Activated naive CD8-positive, alpha-beta T cell treated with anti-CD3 and anti-CD28 coated beads, Interleukin-2, amount 10 ng/mL, durations not matched to agents 7 days and 5 days (primary cell): Measurements from ENCODE around the gene DCN. TPM values are rescaled to one million over a fixed set of nuclear protein-coding genes. Genes with fewer than 3 reads are reported as not detected.

ENCODE experiments used
- ATAC-seq: fragments of 150-1000 bp; cut with Tn5 transposase; one replicate; pipeline ENCODE4 v1.10.0; 2021; ENCODE audit warnings: low read depth, moderate library complexity
- POLR2A ChIA-PET: fragments of 350-600 bp; sonication (Branson Sonifier 250); formaldehyde crosslinking; loops from one replicate; lab custom pipeline; 2021; ENCODE audit warnings: antibody characterized with exemption; lab: Charles Lee
- DNase-seq: peaks from one replicate; pipeline ENCODE4 v3.0.0; 2021
- H3K27ac Mint-ChIP-seq: one replicate; pipeline ENCODE4 v1.8.0; 2022; ENCODE audit warnings: mild to moderate bottlenecking, mixed read lengths
- H3K27me3 Mint-ChIP-seq: one replicate; pipeline ENCODE4 v1.8.0; 2022; ENCODE audit warnings: mild to moderate bottlenecking, moderate library complexity, mixed read lengths
- H3K36me3 Mint-ChIP-seq: one replicate; pipeline ENCODE4 v1.8.0; 2021; ENCODE audit warnings: mild to moderate bottlenecking, mixed read lengths
- H3K4me1 Mint-ChIP-seq: one replicate; pipeline ENCODE4 v1.8.0; 2021; ENCODE audit warnings: mixed read lengths
- H3K4me3 Mint-ChIP-seq: one replicate; pipeline ENCODE4 v1.8.0; 2022; ENCODE audit warnings: mild to moderate bottlenecking, moderate library complexity, mixed read lengths
- H3K9me3 Mint-ChIP-seq: one replicate; pipeline ENCODE4 v1.8.0; 2021; ENCODE audit warnings: mixed read lengths
- total RNA-seq, 2 experiments: library from RNA; stranded (reverse); gene quantifications; one replicate each; pipeline ENCODE4 v1.2.3, GENCODE V29; 2021

DCN gene
- total RNA-seq, 2 experiments from 2014 or later = not detected

DNA sequence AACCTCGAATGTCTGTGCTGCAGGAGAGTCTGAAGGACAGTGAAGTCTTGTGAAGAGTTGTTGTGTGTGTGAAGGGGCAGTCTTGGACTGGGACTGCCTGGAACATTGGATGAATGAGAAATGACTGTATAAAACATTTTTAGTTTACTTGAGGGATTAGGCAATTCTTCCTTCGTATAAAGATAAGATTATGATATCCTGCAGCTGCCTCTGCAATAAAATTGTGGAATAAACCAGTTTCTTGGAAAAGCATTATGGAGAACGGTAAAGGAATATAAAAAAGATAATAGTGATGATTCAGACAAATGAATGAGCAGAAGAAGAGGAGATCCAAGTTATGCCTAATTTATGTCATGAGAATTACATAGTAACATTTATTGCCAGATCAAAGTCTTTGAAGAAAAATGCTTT, 40.4 kb downstream of the DCN start:
- ATAC-seq (no peak), DNase-seq (no peak)
- H3K27me3 Mint-ChIP-seq = peaks cover 2% of the 10 kb centered on the region
- no peak overlapping the region for H3K4me3 Mint-ChIP-seq
- POLR2A ChIA-PET = no interaction called here
- H3K4me1 Mint-ChIP-seq = no peaks in the 10 kb centered on the region
- H3K9me3 Mint-ChIP-seq = no peaks in the 10 kb centered on the region
- H3K27ac Mint-ChIP-seq = no peak overlapping the region
- H3K36me3 Mint-ChIP-seq = no peaks in the 10 kb centered on the region

DNA sequence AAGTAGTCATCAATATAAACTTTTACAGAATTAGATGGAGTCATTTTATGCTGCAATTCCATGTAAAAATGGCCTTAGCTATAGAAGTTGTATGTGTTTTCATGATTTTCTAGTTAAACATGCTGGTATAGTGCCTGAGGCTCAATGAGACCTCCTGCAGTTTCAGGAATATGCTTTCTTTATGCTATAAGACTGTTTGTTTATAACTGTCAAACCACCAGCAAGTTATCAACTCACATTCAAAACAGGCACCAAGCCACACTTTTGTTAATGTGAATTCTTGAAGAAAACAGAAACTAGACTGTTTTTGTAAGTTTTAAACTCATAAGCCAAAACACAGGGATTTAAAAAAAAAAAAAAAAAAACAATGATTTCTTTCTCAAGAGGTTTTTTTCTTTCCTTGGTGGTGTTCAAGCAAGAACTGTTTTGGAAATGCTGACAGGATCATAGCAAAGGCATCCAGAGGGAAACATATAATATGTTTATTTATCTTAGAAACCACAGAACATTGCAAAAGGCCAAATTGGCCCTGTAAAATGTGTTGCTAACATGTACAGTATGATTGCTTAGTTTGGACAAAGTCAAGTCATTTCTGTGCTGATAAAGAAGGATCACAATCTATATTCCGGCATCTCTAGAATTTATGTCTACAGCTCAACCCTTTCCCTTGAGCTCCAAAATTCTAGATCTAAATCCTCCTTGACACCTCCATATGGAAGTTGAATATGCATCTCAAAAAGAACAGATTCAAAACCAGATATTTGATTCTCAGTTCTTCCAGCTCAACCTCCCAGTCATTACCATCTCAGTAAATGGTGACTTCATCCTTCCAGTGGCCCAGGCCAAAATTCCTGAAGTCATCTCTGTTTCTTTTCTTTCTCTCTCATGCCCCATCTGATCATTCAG, 42.3 kb downstream of the DCN start:
- Mint-ChIP-seq H3K4me1 (no peaks in the 10 kb centered on the region), H3K9me3 (no peaks in the 10 kb centered on the region), H3K4me3 (no peak overlapping the region), H3K27me3 (peaks cover 2% of the 10 kb centered on the region), H3K36me3 (no peaks in the 10 kb centered on the region), H3K27ac (no peak overlapping the region)
- DNase-seq = no peak
- POLR2A ChIA-PET = no interaction called here
- ATAC-seq = no peak

DNA sequence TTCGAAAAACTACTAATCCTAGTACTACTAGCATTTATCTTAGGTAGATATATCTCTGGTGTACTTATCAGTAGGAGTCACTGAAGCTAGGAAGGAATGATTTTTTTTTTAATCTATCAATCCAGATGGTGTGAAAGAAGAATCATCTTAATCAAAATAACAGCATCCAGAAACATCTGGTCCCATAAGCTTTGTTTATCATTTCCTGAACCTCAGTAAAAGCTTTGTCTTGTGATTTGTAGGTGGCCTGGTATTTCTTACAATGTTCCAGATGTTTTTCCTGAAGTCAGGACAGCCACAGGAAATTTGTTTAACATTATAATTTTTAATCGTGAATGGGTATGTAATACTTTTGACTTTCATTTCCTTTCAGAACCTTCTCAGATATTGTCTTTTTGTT, 43.3 kb downstream of the DCN start:
- Mint-ChIP-seq H3K9me3 (no peaks in the 10 kb centered on the region), H3K36me3 (no peaks in the 10 kb centered on the region), H3K4me3 (no peak overlapping the region), H3K27ac (no peak overlapping the region), H3K4me1 (no peaks in the 10 kb centered on the region), H3K27me3 (peaks cover 2% of the 10 kb centered on the region)
- DNase-seq = no peak
- ATAC-seq = no peak
- POLR2A ChIA-PET = no interaction called here

DNA sequence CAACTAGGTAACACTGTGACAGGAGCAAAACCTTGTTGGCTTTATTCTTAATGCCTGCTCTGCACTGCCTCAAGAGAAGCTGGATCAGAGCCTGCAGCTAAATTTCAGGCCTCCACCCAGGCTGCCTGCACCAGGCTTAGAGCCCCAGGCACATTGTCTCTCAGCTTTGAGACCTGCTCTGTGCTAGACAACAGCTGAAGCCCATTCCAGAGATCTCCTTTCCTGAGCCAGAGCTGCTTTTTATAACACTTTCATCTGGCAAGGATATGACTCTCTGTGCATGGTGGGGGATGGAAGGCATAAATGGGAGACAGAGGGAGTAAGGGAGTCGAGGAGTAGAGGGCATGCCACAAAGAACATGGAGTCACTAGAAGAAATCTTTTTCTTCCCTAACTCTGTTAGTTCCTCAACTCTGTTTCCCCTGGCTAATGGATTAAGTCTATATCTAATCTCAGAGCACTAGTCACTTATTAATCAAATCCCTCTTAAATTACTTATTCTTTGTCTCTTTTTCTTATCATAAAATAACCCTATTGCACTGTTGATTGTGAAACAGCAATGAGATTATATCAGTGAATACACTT, 44.2 kb downstream of the DCN start:
- H3K4me1 Mint-ChIP-seq = no peaks in the 10 kb centered on the region
- POLR2A ChIA-PET = no interaction called here
- no peaks in the 10 kb centered on the region for H3K36me3 Mint-ChIP-seq
- DNase-seq (no peak), ATAC-seq (no peak)
- peaks cover 3% of the 10 kb centered on the region for H3K27me3 Mint-ChIP-seq
- H3K9me3 Mint-ChIP-seq = no peaks in the 10 kb centered on the region
- H3K27ac Mint-ChIP-seq = no peak overlapping the region
- no peak overlapping the region for H3K4me3 Mint-ChIP-seq

DNA sequence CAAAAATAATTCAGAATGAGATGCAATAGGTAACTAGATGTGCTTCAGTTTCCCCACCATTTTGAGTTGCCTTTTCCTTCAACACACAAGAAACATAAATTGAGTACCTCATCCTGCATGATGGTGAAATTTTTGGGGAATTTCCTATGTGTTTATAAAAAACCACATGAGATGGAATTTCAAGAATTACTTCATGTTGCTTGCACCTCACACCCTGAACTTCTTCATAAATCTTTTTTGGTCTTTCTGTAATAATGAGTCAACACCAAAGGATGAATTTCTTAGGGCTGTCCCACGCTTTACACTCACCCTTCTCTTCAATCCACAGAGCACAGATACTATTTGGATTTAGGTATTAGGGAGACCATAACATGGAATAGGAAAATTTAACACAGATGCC, 48.7 kb downstream of the DCN start:
- H3K4me1 Mint-ChIP-seq = no peaks in the 10 kb centered on the region
- no peaks in the 10 kb centered on the region for H3K9me3 Mint-ChIP-seq
- H3K36me3 Mint-ChIP-seq = no peaks in the 10 kb centered on the region
- POLR2A ChIA-PET = no interaction called here
- no peak for DNase-seq
- no peak for ATAC-seq
- no peak overlapping the region for H3K4me3 Mint-ChIP-seq
- no peak overlapping the region for H3K27ac Mint-ChIP-seq
- H3K27me3 Mint-ChIP-seq = peaks cover 2% of the 10 kb centered on the region

DNA sequence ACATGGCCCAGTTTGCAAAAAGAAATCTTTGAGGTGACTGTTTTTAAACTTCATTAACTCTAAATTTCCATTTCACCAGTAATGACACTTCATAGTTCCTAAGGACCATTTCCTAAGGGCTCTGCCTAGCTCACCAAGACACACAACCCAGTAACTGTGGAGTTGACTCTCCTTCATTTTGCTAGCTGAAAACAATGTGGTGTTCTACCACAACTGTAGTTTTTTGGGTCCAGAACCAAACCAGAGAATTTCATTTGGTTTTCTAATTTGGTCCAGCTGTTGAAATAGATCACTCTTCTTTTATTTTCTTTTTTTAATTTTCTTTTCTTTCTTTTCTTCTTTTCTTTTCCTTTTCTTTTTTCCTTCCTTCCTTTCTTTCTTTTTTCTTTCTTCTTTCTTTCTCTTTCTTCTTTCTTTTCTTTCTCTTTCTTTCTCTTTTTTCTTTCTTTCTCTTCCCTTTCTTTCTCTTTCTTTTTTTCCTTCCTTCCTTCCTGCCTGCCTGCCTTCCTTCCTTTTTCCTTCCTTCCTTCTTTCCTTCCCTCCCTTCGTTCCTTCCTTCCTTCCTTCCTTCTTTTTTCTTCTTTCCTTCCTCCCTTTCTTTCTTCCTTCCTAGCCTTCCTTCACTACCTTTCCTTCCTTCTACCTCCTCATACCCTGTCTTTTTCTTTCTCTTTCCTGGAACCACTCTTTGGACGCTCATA, 52.8 kb downstream of the DCN start:
- Mint-ChIP-seq H3K27ac (peak overlapping the region; percentile 14), H3K9me3 (no peaks in the 10 kb centered on the region), H3K27me3 (peaks cover 2% of the 10 kb centered on the region), H3K36me3 (no peaks in the 10 kb centered on the region), H3K4me1 (no peaks in the 10 kb centered on the region), H3K4me3 (no peak overlapping the region)
- DNase-seq = no peak
- ATAC-seq = no peak
- POLR2A ChIA-PET = no interaction called here

DNA sequence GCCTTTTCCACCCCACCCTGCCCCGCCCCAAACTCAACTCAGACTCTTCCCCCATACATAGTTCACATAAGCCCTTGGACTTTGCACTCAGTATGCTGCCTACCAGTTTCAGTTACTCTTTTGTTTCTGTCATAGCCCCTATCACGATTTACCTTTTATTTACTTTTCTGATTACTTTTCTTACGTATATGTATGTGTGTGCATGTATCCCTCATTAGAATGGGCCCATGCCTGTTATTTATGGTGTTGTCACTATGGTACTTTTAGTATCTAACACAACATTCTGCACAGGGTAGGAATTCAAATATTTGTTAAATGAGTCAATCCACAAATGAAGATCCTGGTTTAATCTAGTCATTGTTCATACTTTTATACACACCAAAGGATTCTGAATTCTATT, 54.9 kb downstream of the DCN start:
- POLR2A ChIA-PET = no interaction called here
- Mint-ChIP-seq H3K27ac (no peak overlapping the region), H3K36me3 (no peaks in the 10 kb centered on the region), H3K9me3 (no peaks in the 10 kb centered on the region), H3K4me1 (no peaks in the 10 kb centered on the region), H3K4me3 (no peak overlapping the region), H3K27me3 (no peaks in the 10 kb centered on the region)
- ATAC-seq (no peak), DNase-seq (no peak)

DNA sequence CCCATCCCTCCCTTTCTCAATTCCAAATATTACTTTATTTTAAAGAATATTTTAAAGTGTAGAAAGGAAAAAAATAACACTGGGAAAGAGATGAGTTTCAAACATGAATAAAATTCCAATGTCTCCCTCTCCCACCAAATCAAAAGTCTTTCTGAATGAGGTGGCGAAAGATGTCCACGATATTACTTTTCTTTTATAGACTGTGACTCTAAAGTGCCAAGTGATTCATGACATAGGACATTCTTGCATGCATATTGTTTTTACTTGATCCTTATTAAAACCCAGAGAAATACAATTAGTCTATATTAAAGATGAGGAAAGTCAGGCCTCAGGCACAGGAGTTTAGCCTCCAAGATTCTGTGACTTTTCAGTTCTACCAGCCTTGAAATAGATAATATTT, 55.3 kb downstream of the DCN start:
- Mint-ChIP-seq H3K4me3 (no peak overlapping the region), H3K27me3 (no peaks in the 10 kb centered on the region), H3K9me3 (no peaks in the 10 kb centered on the region), H3K36me3 (no peaks in the 10 kb centered on the region), H3K27ac (no peak overlapping the region), H3K4me1 (no peaks in the 10 kb centered on the region)
- DNase-seq (no peak), ATAC-seq (no peak)
- POLR2A ChIA-PET = no interaction called here

DNA sequence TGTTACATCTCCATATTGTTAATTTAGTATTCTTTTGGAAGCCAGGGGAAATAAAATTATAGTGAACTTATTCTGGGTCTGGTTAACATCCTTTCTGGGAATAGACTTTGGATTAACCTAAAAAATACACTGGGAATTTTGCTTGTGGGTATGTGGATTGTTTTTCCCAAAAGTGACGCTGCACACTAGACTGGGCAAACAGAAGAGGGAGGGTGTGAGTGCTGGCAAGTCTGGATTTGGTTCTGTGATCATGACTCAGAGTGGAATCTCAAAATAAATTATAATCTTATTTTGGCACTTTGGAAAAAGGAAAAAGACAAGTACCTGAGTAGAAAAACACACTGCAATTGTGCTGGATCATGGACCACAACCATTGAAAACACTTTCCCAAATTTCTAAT, 56.1 kb downstream of the DCN start:
- no peak overlapping the region for H3K4me3 Mint-ChIP-seq
- ATAC-seq (no peak), DNase-seq (no peak)
- POLR2A ChIA-PET = no interaction called here
- H3K36me3 Mint-ChIP-seq = no peaks in the 10 kb centered on the region
- H3K27me3 Mint-ChIP-seq = no peaks in the 10 kb centered on the region
- no peaks in the 10 kb centered on the region for H3K9me3 Mint-ChIP-seq
- H3K4me1 Mint-ChIP-seq = no peaks in the 10 kb centered on the region
- H3K27ac Mint-ChIP-seq = no peak overlapping the region

DNA sequence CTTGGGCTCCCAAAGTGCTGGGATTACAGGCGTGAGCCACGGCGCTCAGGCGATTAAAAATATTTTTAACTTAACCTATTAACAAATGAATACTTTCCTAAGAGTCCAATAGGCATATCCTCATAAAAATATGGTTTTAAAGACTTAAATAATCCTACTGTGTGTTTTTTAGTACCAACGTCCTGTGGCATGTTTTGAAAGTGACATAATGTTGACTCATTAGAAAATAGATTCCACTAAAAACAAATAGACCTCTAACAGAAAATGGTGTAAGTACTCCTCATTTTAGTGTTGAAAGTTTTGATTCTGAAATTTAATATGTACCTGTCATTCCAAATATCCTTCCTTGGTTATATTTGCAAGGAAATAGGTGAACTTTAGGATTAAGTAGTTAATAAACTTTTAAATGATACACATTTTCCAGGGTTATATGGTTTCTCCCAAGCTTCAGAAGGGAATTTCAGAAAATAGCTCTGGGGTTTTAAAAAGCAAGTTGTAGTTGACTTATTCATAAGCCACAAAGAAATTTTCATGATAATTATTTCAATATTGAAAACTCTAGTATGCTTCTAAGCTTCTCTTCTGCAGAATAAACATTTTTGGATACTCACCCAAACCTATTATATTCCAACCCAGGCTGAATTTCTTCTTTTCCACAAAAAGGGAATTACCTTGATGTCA, 59.2 kb downstream of the DCN start:
- Mint-ChIP-seq H3K36me3 (no peaks in the 10 kb centered on the region), H3K4me3 (no peak overlapping the region), H3K27me3 (no peaks in the 10 kb centered on the region), H3K9me3 (no peaks in the 10 kb centered on the region), H3K27ac (no peak overlapping the region), H3K4me1 (no peaks in the 10 kb centered on the region)
- DNase-seq (no peak), ATAC-seq (no peak)
- POLR2A ChIA-PET = no interaction called here

DNA sequence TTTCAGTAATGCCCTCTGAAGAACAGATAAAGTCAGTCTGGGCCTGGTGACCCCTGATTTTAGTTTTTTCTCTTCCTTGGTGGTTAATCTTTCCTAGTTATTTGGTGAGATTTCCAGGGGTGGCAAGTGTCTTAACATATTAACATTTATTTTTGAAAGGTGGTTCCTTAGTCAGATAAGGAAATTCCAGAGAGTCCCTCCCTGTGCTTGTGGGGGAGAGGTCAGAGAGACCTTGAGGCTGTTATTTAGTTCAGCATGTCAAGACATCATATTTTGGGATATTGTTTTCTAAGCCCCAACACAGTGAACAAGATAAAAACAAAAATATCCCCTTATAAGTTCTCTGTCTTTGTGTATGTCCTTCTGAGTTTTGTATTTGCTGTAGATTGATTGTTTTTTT, 61.8 kb downstream of the DCN start:
- Mint-ChIP-seq H3K27ac (no peak overlapping the region), H3K27me3 (no peaks in the 10 kb centered on the region), H3K36me3 (no peaks in the 10 kb centered on the region), H3K4me3 (no peak overlapping the region), H3K4me1 (no peaks in the 10 kb centered on the region), H3K9me3 (no peaks in the 10 kb centered on the region)
- ATAC-seq (no peak), DNase-seq (no peak)
- POLR2A ChIA-PET = no interaction called here

DNA sequence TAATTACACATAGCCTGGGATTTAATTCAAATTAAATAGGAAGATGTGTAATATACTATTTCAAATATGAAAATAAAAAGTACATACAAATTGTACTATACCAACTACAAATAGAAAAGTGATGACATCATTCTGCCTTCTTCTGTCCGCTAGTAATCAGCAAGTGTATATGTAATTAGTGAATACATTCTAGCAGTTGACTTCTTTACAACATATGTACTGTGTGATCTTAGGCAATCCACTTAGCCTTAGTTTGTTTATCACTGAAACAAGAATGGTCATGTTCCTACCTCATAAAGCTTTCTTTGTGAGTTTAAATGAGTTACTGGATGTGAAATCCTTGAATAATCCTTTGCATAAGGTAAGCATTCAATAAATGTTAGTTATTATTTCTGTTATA, 63.5 kb downstream of the DCN start:
- Mint-ChIP-seq H3K4me1 (no peaks in the 10 kb centered on the region), H3K27ac (no peak overlapping the region), H3K36me3 (no peaks in the 10 kb centered on the region), H3K27me3 (peaks cover 2% of the 10 kb centered on the region), H3K9me3 (no peaks in the 10 kb centered on the region), H3K4me3 (no peak overlapping the region)
- DNase-seq (no peak), ATAC-seq (no peak)
- POLR2A ChIA-PET = no interaction called here

DNA sequence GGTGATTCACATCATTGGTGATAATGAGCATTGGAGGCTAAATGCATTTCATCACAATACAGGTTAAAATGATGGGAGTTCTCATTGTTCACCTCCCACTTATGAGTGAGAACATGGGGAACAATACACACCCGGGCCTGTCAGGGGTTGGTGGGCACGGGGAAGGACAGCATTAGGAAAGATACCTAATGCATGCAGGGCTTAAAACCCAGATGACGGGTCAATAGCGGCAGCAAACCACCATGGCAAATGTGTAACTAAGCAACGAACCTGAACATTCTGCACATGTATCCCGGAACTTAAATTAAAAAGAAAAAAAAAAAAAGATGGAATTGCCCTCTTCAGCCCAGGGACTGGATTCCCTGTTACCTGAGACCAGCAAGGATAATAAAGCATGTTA, 69.0 kb downstream of the DCN start:
- Mint-ChIP-seq H3K4me1 (no peaks in the 10 kb centered on the region), H3K27me3 (peaks cover 2% of the 10 kb centered on the region), H3K9me3 (no peaks in the 10 kb centered on the region), H3K4me3 (no peak overlapping the region), H3K27ac (no peak overlapping the region), H3K36me3 (no peaks in the 10 kb centered on the region)
- POLR2A ChIA-PET = no interaction called here
- DNase-seq (no peak), ATAC-seq (no peak)
